ENCODE measurements around the gene JADE2.
"Not testable (repeated sequence)": the region's sequence is repeated elsewhere in the genome, so short reads cannot be mapped to it uniquely, and the experiment has no call there.

Gene JADE2

DNA sequence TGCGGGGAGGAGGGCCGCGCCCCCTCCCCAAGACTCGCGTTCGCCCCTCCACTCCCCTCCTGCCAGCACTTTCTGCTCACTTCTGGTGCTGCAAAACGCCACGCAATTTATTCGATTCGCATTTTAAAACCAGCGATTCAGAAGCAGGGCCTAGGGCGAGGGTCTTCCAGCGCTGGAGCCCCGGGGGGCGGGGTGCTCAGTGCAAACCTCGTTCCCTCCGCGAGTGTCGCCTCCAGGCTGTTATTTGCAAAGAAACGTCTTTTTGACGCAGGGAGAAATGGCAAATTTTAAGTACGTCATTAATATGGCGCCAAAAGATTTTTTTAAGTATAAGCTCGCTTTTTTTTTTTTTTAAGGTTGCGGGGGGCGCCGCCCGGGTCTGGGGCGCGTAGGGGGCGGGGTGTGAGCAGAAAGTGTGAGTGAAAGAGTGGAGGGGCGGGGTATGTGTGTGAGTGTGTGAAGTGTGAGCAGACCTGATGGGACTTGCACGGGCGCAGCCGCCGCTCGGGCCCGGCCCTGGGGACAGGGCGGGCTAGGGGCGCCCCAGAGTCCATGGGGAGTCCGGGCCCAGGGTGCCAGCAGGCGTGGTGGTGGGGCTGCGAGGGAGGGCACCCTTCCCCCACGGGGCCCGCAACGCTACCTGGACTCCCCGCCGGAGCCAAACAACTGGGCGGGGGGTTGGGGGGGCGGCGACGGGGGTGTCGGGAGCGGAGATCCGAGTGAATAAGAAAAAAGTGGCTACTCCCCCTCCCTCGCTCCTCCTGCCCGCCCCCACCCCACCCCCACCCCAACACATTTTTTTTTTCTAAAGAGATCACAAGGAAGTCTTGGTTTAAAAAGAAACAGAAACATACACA, at the start of gene JADE2:
Gene JADE2 (plus strand): TSS at position 845 of the 857 bp plus-strand sequence. CDS start 10,188 bp downstream, outside the sequence.
- peak; percentile 64 for DNase-seq

DNA sequence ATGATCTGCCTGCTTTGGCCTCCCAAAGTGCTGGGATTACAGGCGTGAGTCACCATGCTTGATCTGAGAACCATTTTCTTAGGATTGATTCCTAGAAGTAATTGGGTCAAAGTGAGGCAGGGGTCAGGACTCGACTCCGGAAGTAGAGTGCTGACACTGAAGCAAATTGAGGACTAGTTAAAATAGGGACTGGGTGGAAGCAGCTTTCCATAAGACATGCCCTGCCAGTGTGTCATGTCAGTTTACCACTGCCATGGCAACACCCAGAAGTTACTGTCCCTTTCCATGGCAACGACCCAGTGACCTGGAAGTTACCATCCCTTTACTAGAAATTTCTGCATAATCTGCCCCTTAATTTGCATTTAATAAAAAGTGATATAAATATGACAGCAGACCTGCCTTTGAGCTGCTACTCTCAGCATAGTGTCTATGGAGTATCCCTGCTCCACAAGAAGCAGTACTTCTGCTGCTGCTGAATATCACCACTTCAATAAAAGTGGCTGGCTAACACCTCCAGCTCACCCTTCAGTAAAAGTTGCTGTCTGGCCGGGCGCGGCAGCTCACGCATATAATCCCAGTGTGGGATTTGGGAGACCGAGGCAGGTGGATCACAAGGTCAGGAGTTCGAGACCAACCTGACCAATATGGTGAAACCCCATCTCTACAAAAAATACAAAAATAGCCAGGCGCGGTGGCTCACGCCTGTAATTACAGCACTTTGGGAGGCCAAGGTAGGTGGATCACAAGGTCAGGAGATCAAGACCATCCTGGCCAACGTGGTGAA, 47.8 kb upstream of the JADE2 start:
- DNase-seq, result no peak

- no peak for DNase-seq
Measured at GRCh38 chr5:134479839-134480238, 45.6 kb upstream of the JADE2 start.

DNA sequence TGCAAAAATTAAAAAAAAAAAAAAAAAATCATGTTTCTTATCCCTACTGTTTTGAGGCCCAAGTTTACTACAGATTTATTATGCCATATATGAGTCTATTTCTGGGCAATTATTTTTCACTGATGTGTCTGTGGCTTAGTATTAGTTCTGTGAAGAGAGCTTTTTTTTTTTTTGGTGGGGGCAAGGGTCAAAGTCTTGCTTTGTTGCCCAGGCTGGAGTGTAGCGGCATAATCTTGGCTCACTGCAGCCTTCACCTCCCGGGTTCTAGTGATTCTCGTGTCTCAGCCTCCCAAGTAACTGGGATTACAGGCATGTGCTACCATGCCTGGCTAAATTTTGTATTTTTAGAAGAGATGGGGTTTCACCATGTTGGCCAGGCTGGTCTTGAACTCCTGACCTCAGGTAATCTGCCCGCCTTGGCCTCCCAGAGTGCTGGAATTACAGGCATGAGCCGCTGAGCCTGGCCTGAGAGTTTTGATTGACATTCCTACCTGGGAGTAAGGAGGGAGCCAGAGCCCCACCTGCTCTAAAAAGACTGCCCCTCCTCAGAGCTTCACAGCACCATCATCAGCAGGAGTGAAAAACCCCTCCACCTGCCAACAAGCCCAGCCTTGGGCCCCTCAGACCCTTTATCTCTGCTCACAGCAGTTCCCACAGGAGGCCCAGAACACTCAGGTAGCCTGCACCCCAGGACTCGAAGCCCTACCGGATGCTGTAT, 36.1 kb upstream of the JADE2 start:
- DNase-seq, result no peak

GRCh38 chr5:134490255-134490924, 35.1 kb upstream of the JADE2 start:
- no peak for DNase-seq

DNA sequence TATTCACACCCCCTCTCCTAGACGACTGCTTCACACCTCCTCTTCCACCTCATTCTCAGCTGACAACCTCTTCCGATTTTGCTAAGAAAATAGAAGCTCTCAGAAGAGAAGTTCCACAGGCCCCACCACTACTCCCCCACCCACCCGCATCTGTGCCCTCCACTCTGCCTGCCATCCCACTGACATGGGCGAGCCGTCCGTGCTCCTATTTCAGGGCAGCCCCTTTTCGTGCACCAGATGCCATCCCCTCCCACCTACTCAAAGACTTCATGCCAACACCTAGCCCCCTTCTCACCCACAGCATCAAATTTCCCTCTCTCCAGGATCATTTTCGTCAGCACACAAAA, 34.6 kb upstream of the JADE2 start:
- DNase-seq, result no peak

DNA sequence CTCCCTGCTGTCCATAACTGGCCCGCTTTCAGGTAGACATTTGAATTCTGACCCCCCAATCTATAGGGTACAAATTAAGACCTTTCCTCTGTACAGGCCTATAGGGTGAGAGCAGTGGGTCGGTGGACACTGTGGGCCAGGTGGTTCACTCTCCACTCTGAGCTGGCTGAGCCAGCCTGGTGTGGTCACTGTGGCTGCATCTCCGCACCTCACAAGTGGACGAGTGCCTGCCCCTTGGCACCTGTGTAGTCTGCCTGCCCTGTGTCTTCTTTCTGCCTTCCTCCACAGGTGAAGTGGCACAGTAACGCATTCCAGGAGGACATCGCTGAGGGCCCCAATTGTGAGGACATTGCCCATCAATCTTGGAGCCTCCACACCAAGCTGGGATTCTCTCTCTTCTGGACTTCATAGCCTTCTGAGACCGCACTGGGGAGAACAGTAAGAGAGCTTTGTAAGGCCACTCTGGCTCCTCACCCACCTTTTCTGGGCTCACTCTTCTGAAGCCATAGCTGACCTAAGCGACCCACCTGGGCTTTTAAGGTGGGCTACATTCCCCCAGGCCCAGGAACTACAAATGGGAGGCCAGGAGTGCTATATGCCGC, 33.5 kb upstream of the JADE2 start:
- DNase-seq, result no peak

- no peak for DNase-seq
Measured at GRCh38 chr5:134492568-134492967, 32.9 kb upstream of the JADE2 start.

- no peak for DNase-seq
Measured at GRCh38 chr5:134493461-134494055, 31.9 kb upstream of the JADE2 start.

DNA sequence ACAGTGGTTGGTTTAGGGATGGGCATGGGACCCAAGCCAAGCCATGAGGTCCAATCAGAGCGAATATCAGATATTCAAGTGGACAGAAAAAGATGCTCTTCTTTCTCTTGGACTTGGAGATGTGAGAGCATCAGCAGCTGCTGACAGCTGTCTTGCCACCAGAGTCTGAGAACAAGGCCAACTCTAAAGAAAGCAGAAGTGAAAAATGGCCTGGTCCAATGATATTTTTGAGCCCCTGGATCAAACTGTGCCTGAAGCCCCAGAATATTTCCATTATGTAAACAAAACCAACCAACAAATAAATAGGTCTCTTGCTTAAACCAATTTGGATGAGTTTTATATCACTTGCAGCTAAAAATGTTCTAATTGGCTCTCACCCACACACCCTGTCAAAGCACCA, 30.7 kb upstream of the JADE2 start:
- no peak for DNase-seq

DNA sequence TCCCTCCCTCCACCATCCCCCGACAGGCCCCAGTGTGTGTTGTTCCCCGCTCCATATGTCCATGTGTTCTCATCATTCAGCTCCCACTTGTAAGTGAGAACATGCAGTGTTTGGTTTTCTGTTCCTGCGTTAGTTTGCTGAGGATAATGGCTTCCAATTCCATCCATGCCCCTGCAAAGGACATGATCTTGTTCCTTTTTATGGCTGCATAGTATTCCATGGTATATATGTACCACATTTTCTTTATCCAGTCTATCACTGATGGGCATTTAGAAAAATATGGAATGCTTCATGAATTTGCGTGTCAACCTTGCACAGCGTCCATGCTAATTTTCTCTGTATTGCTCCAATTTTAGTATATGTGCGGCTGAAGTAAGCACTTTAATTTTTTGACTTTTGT, 25.6 kb upstream of the JADE2 start:
- DNase-seq, result not testable (repeated sequence)

GRCh38 chr5:134500699-134501430, 24.6 kb upstream of the JADE2 start:
- DNase-seq, result no peak

GRCh38 chr5:134502259-134502658, 23.2 kb upstream of the JADE2 start:
- DNase-seq, result no peak

- peak; percentile 59 for DNase-seq
Measured at GRCh38 chr5:134503088-134503936, 22.2 kb upstream of the JADE2 start.

- no peak for DNase-seq
Measured at GRCh38 chr5:134503937-134504437, 21.5 kb upstream of the JADE2 start.

DNA sequence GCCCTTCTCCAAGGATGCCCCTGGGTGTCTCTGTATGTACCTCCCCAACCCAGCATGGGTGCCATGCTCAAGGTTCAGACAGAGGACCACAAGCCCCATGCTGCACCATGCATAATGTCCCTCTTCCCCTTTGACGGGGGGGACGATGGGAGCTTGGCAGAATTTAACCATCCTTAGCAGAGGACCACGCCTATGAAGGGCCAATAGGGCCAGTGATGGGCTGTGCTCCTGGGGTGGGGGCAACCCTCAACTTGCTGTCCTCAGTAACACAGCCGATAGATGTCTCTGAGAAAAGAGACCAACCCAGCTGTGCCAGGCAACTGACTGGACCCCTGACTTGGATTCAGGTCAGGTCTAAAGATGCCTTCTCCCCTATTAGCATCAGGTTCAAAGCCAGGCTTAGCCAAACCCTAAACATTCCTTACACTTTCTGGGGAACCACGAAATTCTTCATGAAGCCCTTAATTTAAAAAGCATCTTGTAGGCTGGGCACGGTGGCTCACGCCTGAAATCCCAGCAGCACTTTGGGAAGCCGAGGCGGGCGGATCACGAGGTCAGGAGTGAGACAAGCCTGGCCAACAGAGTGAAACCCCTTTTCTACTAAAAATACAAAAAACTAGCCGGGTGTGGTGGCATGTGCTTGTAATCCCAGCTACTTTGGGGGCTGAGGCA, 20.7 kb upstream of the JADE2 start:
- DNase-seq, result no peak

DNA sequence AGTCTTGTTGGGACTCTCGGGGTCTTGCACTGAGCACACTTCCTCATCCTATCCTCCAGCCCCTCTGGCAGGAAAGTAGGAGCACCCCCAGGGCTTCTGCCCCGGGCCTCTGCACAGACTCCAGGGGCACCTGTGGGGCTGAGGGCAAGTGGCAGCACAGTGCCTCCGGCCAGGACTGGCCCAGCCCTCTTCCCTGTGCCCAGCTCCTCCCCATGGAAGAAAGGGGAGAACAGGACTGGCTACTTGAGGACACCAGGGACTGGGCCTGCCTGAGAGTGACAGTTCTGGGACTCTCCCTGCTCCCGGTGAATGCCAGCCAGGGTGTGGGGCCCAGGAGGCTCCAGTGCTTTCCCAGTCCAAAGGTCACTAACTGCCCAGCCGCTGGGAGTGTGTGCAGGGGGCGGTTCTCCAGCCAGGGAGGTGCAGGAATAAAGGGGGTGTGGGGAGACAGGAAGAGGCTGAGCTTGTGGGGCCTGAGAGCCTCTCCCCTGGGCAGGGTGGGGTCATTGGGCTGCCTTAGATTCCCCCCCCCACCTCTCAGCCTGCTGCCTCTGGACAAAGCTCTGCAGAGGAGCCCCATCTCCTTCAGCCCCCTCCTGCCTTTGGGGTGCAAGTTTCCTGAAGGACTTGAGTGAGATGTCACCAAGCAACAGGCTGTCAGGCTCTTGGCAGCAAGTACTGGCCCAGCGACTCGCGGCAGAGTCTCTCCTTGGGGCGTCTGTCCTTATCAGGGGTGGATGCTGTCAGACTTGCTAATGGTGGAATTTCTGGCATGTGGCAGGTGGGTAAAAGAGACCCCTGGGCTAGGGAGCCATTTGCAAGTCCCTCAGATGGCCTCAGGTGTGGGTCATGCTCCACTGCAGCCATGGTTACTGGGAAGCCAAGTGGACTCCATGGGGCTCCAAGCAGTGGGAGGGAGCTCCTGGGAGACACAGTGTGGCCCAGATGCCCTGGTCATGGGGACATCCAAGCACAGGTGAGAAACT, 19.1 kb upstream of the JADE2 start:
- DNase-seq, result no peak

DNA sequence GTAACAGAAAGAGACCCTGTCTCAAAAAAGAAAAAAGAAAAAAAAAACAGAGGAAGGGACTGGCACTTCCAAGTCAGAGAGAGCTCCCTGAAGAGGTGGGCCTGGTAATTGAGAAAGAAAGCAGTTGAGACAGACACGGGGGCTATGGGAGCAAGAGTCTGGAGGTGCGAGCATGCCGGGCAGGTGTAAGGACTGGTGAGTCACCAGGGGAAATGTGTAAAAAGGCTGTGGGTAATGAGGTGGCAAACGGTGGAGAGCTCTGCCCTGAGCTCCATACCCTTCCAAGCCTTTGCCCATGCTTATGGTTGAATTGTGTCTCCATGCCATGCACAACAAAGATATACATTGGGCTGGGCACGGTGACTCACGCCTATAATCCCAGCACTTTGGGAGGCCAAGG, 18.0 kb upstream of the JADE2 start:
- no peak for DNase-seq

All from right hindlimb (tissue), 1 donor.